HepG2 (cell line): ENCODE measurements around the gene ZNF546. TPM values are rescaled to one million over a fixed set of nuclear protein-coding genes. Genes with fewer than 3 reads are reported as not detected.

Experiments
- ATAC-seq: fragments of 200-7000 bp; cut with Tn5 transposase; 3 replicates; pipeline ENCODE4 v1.9.1; 2020; ENCODE audit warnings: mild to moderate bottlenecking, moderate library complexity
- BruUV-seq: library from RNA; stranded (reverse); fragments of 400-500 nt; replicated peaks from 2 replicates; lab custom pipeline; 2021; lab: Mats Ljungman, UMichigan
- CTCF ChIA-PET: fragments of 300-600 bp; formaldehyde crosslinking; extraction: SDS; loops from one replicate; lab custom pipeline; 2021; ENCODE audit warnings: low total read pairs, inconsistent platforms, low intra/inter-chr PET ratio; lab: Yijun Ruan, JAX
- POLR2A ChIA-PET: fragments of 350-600 bp; sonication (Branson Sonifier 250); formaldehyde crosslinking; loops from one replicate; lab custom pipeline; 2020; ENCODE audit warnings: antibody characterized with exemption, inconsistent platforms; lab: Yijun Ruan, JAX
- DNase-seq: peaks from one replicate; pipeline ENCODE4 v3.0.0-alpha.2; 2015; ENCODE audit warnings: low spot score
- FAIRE-seq: peaks from 3 replicates; lab custom pipeline; 2011; peaks lifted over from hg19 to GRCh38; lab: Jason Lieb, UNC
- H2AFZ ChIP-seq: one replicate; pipeline ENCODE4 v1.6.1; 2011; ENCODE audit warnings: low read length, inconsistent platforms
- H3K27ac ChIP-seq: fragments of 300-600 bp; 3 replicates; pipeline ENCODE4 v1.8.0; 2011; ENCODE audit warnings: mixed run types, mild to moderate bottlenecking, mixed read lengths, low read length, inconsistent platforms; ENCODE audit not compliant: insufficient read depth; ENCODE audit errors: extremely low read length
- H3K27me3 ChIP-seq, 2 experiments: fragments of 200-600 bp in 1 of 2; 2 replicates in 1 of 2; 3 replicates in 1 of 2; pipeline versions ENCODE4 v1.6.0 to v1.8.0; 2011; ENCODE audit warnings: low read length in 2 of 2, mild to moderate bottlenecking in 2 of 2, moderate library complexity in 2 of 2, inconsistent platforms in 1 of 2; ENCODE audit not compliant: insufficient read depth in 2 of 2, control insufficient read depth in 1 of 2
- H3K36me3 ChIP-seq, 2 experiments: fragments of 200-600 bp in 1 of 2; replicated peaks in 1 of 2; 2 replicates in 1 of 2; 3 replicates in 1 of 2; pipeline versions ENCODE4 v1.5.1 to v1.8.0; 2011; ENCODE audit warnings: low read length in 2 of 2, inconsistent platforms in 1 of 2; ENCODE audit not compliant: insufficient read depth in 2 of 2, control insufficient read depth in 1 of 2
- H3K4me1 ChIP-seq: 2 replicates; pipeline ENCODE4 v1.5.1; 2012; ENCODE audit warnings: low read length, inconsistent platforms; ENCODE audit not compliant: insufficient read depth
- H3K4me2 ChIP-seq: 2 replicates; pipeline ENCODE4 v1.6.0; 2011; ENCODE audit warnings: low read depth, low read length, inconsistent platforms
- H3K4me3 ChIP-seq, 3 experiments: fragments of 200-600 bp in 1 of 3; sonication (generic), shearing (Covaris generic) in 1 of 3; replicated peaks in 1 of 3; 2 replicates each; pipeline ENCODE4 v1.5.1; 2011 to 2016; ENCODE audit warnings: low read length in 3 of 3, inconsistent platforms in 2 of 3, low read depth in 2 of 3, mild to moderate bottlenecking in 2 of 3, control low read depth in 1 of 3, mixed read lengths in 1 of 3; ENCODE audit not compliant: insufficient read depth in 1 of 3
- H3K79me2 ChIP-seq: one replicate; pipeline ENCODE4 v1.6.1; 2011; ENCODE audit warnings: low read length, inconsistent platforms; ENCODE audit not compliant: insufficient read depth
- H3K9ac ChIP-seq: 2 replicates; pipeline ENCODE4 v1.6.0; 2011; ENCODE audit warnings: mild to moderate bottlenecking, low read depth, low read length, inconsistent platforms; ENCODE audit not compliant: insufficient read depth
- H3K9me3 ChIP-seq: 2 replicates; pipeline ENCODE4 v1.5.1; 2012; ENCODE audit warnings: mild to moderate bottlenecking, low read length
- H4K20me1 ChIP-seq: 2 replicates; pipeline ENCODE4 v1.6.0; 2011; ENCODE audit warnings: inconsistent platforms, mild to moderate bottlenecking, low read length, moderate library complexity; ENCODE audit not compliant: insufficient read depth
- AGO1 ChIP-seq: fragments of 200-400 bp; formaldehyde crosslinking; IDR thresholded peaks from 2 replicates; pipeline ENCODE4 v1.6.1; 2017; ENCODE audit warnings: mild to moderate bottlenecking, low read depth, low read length, moderate library complexity; ENCODE audit not compliant: poor library complexity, severe bottlenecking
- AGO2 ChIP-seq: fragments of 200-400 bp; formaldehyde crosslinking; optimal IDR thresholded peaks from 2 replicates; pipeline ENCODE3; 2017; ENCODE audit warnings: mild to moderate bottlenecking, low read depth, low read length, moderate library complexity
- KDM6A ChIP-seq: IDR thresholded peaks from 2 replicates; pipeline ENCODE4 v1.6.1; 2016; ENCODE audit warnings: low read depth
- KMT2B ChIP-seq: IDR thresholded peaks from 2 replicates; pipeline ENCODE4 v1.6.1; 2016; ENCODE audit warnings: missing genetic modification reagents, missing compliant biosample characterization
- RFX5 ChIP-seq: IDR thresholded peaks from 2 replicates; pipeline ENCODE4 v1.6.1; 2011; ENCODE audit warnings: low read depth, low read length, improper control_type of control experiment
- RXRB ChIP-seq: IDR thresholded peaks from 2 replicates; pipeline ENCODE4 v1.6.1; 2016; ENCODE audit warnings: borderline replicate concordance, missing genetic modification reagents, missing compliant biosample characterization
- SALL1 ChIP-seq: sonication (generic); formaldehyde crosslinking; IDR thresholded peaks from 2 replicates; pipeline ENCODE4 v1.8.0; 2022; ENCODE audit warnings: mild to moderate bottlenecking, missing genetic modification reagents
- TFDP2 ChIP-seq: sonication (generic); formaldehyde crosslinking; IDR thresholded peaks from 2 replicates; pipeline ENCODE4 v1.4.0; 2020; ENCODE audit warnings: missing genetic modification reagents
- WIZ ChIP-seq: sonication (generic); formaldehyde crosslinking; IDR thresholded peaks from 2 replicates; pipeline ENCODE4 v1.5.1; 2020; ENCODE audit warnings: mild to moderate bottlenecking, missing genetic modification reagents
- ZNF280D ChIP-seq: sonication (generic); formaldehyde crosslinking; IDR thresholded peaks from 2 replicates; pipeline ENCODE4 v1.5.1; 2020; ENCODE audit warnings: mild to moderate bottlenecking, missing genetic modification reagents
- ZNF598 ChIP-seq: sonication (generic); formaldehyde crosslinking; IDR thresholded peaks from 2 replicates; pipeline ENCODE4 v1.5.1; 2020; ENCODE audit warnings: mild to moderate bottlenecking, missing genetic modification reagents, borderline replicate concordance
- WGBS: methylation state at CpG from one replicate; pipeline ENCODE4 v1.1.6; 2017; ENCODE audit warnings: low lambda C conversion rate; 5-methylcytosine and 5-hydroxymethylcytosine counted together
- in situ Hi-C: cut with HindIII; loops from 2 replicates; pipeline ENCODE4 v1.10.0; 2017; ENCODE audit warnings: low pct_unique_long_range_greater_than_20kb; ENCODE audit not compliant: extremely low pct_ligation_motif_present
- intact Hi-C: fragments of 100-400 bp; cut with micrococcal nuclease; formaldehyde crosslinking; loops from one replicate; pipeline ENCODE4 v1.10.0; 2022; ENCODE audit not compliant: unreplicated experiment
- polyA plus RNA-seq, 8 experiments: library from polyadenylated mRNA; depleted of rRNA in 3 of 8; stranded (reverse) in 7 of 8; unstranded in 1 of 8; fragments of >200 nt; fragmentation: Illumina TruSeq in 4 of 8; extraction: Trizol in 4 of 8; gene quantifications; 2 replicates each; pipeline versions ENCODE4 v1.2.1 to v1.2.3, GENCODE V29; 2011 to 2016; ENCODE audit warnings: low read depth in 4 of 8, missing spikeins in 1 of 8, mixed read lengths in 1 of 8; ENCODE audit not compliant: insufficient read depth in 1 of 8
- total RNA-seq, 5 experiments: library from RNA; depleted of rRNA; stranded (reverse); fragments of >200 nt; fragmentation: Illumina TruSeq; extraction: Trizol; gene quantifications; 2 replicates each; pipeline ENCODE4 v1.2.3, GENCODE V29; 2016; ENCODE audit warnings: low read depth in 1 of 5
- TF ChIP-seq, protein P1 (sequence below): sonication (generic); formaldehyde crosslinking; IDR thresholded peaks from 2 replicates; pipeline ENCODE4 v1.5.1; 2020; ENCODE audit warnings: mild to moderate bottlenecking, moderate library complexity, missing genetic modification reagents
- TF ChIP-seq, protein P2 (sequence below): sonication (generic); formaldehyde crosslinking; IDR thresholded peaks from 2 replicates; pipeline ENCODE4 v1.8.0; 2022; ENCODE audit warnings: mild to moderate bottlenecking, missing genetic modification reagents, moderate library complexity
- TF ChIP-seq, protein P3 (sequence below): fragments of 450-650 bp; IDR thresholded peaks from 2 replicates; pipeline ENCODE4 v1.6.1; 2017; ENCODE audit warnings: mild to moderate bottlenecking

Gene ZNF546
- total and polyA plus RNA-seq, 2 of the 13 experiments (the other 11 are each of a cell fraction or from before 2014, with no cell fraction given): 2.2 to 4.1 TPM

- TF ChIP-seq TFDP2 (CRISPR knock-in tag): no peak
- TF ChIP-seq RXRB (CRISPR knock-in tag): no peak
- no peak for TF ChIP-seq AGO2
- no peak for TF ChIP-seq ZNF598 (CRISPR knock-in tag)
- no peak for TF ChIP-seq WIZ (CRISPR knock-in tag)
- TF ChIP-seq RFX5: no peak
These were observed 1.6 kb downstream of the ZNF546 start (continued) for GRCh38 chr19:39998501-39998900.

DNA sequence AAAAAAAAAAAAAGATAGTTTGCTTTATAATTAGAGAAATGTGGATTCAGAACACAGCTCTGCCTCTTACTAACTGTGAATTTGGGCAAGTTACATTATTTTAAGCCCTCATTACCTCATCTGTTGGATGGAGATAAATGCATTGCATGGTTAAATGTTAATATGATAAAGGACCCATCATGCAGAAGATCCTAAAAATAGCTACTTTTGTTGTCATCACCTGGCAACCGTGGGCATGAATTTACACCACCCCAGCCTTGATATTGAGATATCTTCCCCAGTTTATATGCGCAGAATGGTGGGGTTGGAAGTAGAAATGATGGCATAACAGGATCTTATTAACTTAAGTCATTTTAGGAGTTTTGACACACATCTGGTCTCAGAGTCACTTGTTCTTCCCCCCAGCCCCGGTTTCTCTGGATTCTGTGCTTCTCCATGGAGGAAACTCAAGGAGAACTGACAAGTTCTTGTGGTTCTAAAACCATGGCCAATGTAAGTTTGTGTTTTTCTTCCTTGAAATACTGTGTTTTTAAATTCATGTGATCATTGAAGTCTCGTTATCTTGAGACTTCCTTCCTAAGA lies 8.9 kb downstream of the ZNF546 start:
- no peak overlapping the region for H3K9ac ChIP-seq
- no peak overlapping the region for H2AFZ ChIP-seq
- no peak for DNase-seq
- intact Hi-C loops: no loop called here
- H4K20me1 ChIP-seq: no peaks in the 10 kb centered on the region
- no peaks in the 10 kb centered on the region for H3K79me2 ChIP-seq
- in situ Hi-C loops: no loop called here
- 98% methylated on average over 4 of the region's 4 CpGs for whole genome bisulfite sequencing
- H3K27ac ChIP-seq: no peak overlapping the region
- H3K4me3 ChIP-seq: no peak overlapping the region
- ChIA-PET POLR2A (no interaction called here), CTCF (no interaction called here)
- peaks cover 8 to 23% of the 10 kb centered on the region in 2 experiments for H3K36me3 ChIP-seq
- H3K27me3 ChIP-seq: no peaks in the 10 kb centered on the region
- H3K9me3 ChIP-seq: no peaks in the 10 kb centered on the region
- no peaks in the 10 kb centered on the region for H3K4me1 ChIP-seq
- no TSS peak for BruUV-seq
- ATAC-seq: no peak
- no peak overlapping the region for H3K4me2 ChIP-seq
- no peak for FAIRE-seq
- TF ChIP-seq KDM6A (no peak), AGO1 (no peak), SALL1 (no peak), ZNF280D (CRISPR knock-in tag) (no peak), KMT2B (CRISPR knock-in tag) (no peak)
- TF ChIP-seq, protein P1, sequence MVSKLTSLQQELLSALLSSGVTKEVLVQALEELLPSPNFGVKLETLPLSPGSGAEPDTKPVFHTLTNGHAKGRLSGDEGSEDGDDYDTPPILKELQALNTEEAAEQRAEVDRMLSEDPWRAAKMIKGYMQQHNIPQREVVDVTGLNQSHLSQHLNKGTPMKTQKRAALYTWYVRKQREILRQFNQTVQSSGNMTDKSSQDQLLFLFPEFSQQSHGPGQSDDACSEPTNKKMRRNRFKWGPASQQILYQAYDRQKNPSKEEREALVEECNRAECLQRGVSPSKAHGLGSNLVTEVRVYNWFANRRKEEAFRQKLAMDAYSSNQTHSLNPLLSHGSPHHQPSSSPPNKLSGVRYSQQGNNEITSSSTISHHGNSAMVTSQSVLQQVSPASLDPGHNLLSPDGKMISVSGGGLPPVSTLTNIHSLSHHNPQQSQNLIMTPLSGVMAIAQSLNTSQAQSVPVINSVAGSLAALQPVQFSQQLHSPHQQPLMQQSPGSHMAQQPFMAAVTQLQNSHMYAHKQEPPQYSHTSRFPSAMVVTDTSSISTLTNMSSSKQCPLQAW (CRISPR knock-in tag): no peak
- TF ChIP-seq, protein P2, sequence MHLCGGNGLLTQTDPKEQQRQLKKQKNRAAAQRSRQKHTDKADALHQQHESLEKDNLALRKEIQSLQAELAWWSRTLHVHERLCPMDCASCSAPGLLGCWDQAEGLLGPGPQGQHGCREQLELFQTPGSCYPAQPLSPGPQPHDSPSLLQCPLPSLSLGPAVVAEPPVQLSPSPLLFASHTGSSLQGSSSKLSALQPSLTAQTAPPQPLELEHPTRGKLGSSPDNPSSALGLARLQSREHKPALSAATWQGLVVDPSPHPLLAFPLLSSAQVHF (CRISPR knock-in tag): no peak
- TF ChIP-seq, protein P3, sequence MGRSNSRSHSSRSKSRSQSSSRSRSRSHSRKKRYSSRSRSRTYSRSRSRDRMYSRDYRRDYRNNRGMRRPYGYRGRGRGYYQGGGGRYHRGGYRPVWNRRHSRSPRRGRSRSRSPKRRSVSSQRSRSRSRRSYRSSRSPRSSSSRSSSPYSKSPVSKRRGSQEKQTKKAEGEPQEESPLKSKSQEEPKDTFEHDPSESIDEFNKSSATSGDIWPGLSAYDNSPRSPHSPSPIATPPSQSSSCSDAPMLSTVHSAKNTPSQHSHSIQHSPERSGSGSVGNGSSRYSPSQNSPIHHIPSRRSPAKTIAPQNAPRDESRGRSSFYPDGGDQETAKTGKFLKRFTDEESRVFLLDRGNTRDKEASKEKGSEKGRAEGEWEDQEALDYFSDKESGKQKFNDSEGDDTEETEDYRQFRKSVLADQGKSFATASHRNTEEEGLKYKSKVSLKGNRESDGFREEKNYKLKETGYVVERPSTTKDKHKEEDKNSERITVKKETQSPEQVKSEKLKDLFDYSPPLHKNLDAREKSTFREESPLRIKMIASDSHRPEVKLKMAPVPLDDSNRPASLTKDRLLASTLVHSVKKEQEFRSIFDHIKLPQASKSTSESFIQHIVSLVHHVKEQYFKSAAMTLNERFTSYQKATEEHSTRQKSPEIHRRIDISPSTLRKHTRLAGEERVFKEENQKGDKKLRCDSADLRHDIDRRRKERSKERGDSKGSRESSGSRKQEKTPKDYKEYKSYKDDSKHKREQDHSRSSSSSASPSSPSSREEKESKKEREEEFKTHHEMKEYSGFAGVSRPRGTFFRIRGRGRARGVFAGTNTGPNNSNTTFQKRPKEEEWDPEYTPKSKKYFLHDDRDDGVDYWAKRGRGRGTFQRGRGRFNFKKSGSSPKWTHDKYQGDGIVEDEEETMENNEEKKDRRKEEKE: no peak
